ENCODE measurements around the gene SOS1.
A peak's percentile ranks its signal among the peaks of the same experiment; 100 is the strongest.
"Not testable (repeated sequence)": the region's sequence is repeated elsewhere in the genome, so short reads cannot be mapped to it uniquely, and the experiment has no call there.

The SOS1 gene

GRCh38 chr2:39095624-39096023, 25.2 kb downstream of the SOS1 start:
- no peak for DNase-seq

- no peak for DNase-seq
Measured at GRCh38 chr2:39094717-39095363, 26.0 kb downstream of the SOS1 start.

- DNase-seq, result no peak
Measured at GRCh38 chr2:39093218-39093898, 27.5 kb downstream of the SOS1 start.

GRCh38 chr2:39091543-39091942, 29.3 kb downstream of the SOS1 start:
- DNase-seq, result no peak

- DNase-seq, result no peak
Measured at GRCh38 chr2:39091063-39091462, 29.8 kb downstream of the SOS1 start.

GRCh38 chr2:39080152-39080551, 40.7 kb downstream of the SOS1 start:
- DNase-seq, result no peak

- DNase-seq, result no peak
Measured at GRCh38 chr2:39069890-39070465, 50.9 kb downstream of the SOS1 start.

DNA sequence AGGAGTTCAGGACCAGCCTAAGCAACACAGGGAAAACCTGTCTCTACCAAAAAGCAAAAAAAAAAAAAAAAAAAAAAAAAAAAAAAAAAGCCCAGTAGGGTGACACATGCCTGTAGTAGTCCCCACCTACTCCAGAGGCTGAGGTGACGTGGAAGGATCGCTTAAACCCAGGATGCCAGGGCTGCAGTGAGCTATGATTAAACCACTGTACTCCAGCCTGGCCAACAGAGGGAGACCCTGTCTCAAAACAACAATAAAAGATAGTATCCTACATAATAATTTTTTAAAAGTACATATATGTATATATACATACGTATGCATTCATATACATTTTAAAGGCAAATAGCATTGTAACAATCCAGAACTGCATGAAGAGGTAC, 51.7 kb downstream of the SOS1 start:
- DNase-seq, result no peak

DNA sequence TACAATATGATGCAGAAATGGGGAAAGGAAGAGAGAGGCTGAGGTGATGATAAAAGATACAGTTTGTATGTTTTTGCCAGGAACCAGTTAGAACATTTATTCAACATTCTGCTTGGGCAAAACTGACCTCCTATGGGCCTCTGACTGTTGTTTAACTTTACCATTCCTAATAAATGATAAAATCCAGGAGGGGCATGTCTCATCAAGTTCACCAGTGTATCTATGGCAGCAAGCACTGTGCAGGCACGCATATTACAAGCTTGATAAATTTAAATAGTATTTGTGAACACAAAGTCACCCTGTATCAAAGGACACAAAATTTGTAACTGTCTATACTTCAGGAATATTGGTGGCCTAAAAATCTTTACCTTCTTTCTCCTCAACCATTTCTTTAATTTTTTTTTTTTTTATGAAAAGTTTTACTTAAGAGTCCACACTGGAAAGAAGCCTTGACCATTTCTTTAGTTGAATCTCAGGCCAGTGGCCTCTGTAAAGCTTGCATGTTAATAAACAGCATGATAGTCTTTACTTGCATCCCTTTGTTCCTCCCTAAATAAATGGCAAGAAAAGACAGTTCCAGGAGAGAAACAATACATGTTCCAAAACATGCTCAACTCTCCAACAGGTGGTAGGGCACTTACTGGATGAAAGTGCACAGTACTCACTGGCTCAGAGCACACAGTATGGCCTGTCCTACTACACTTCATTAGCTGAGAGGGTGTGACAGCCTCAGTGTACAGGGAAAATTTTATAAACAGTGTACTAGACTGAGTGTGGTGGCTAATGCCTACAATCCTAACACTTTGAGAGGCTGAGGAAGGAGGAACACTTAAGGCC, 52.3 kb downstream of the SOS1 start:
- DNase-seq, result no peak

DNA sequence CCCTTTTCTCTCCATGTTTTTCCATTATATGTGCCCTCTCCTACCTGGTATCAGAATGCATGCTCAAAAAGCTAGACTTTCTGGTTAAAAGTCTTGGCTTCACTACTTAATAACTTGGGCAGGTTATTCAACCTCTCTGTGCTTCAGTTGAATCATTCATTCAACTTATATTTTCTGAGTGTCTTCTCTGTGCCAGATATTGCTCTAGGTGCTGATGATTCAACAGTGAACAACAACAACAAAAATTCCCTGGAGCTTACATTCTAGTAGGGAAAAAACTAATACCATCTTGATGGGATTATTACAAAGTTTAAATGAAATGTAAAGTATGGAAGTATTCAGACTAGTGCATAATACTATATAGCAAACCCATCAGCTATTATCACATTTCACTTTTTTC, 55.2 kb downstream of the SOS1 start:
- DNase-seq, result no peak

GRCh38 chr2:39062320-39062719, 58.5 kb downstream of the SOS1 start:
- DNase-seq, result no peak

GRCh38 chr2:39061280-39061679, 59.6 kb downstream of the SOS1 start:
- DNase-seq, result no peak

- DNase-seq, result peak; percentile 29
Measured at GRCh38 chr2:39059366-39059952, 61.4 kb downstream of the SOS1 start.

DNA sequence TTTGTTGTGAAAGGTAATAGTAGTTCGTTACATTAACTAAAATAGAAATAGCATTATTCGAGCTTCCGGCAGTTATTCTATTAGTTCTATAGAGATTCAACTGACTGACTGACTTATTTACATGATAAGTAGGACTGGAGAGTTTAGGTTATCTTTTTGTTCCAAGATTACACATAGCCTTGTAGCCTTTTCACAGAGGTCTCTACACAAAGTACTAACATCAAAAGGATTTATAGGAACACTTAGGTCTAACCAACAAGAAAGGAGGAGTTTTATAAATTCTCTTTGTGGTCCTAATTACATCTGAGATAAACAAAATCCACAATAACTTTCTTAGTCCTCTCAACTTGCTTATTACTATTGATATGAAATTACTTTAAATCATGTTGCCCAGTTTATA, 62.8 kb downstream of the SOS1 start:
- DNase-seq, result no peak

GRCh38 chr2:39052665-39053064, 68.2 kb downstream of the SOS1 start:
- DNase-seq, result not testable (repeated sequence)

GRCh38 chr2:39050109-39050508, 70.7 kb downstream of the SOS1 start:
- DNase-seq, result no peak

GRCh38 chr2:39039072-39039471, 81.8 kb downstream of the SOS1 start:
- DNase-seq, result no peak

DNA sequence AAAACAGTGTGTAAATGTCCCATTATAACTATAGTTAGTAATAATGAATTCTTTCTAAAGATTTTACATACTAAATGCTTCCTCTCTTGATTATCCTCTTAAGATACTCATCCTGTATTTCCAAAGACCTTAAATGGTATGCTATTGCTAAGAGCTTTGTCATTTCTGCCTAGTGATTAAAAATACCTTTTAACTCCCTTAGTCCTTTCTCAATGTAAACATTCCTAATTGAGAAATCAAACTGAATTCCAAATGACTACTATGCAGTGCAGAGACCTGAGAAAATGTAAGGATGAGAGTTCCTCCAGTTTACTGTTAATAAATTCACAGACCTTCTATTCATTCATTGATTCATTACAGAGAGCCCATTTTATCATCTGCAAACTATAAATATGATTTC, 86.9 kb downstream of the SOS1 start:
- no peak for DNase-seq

GRCh38 chr2:39027421-39027820, 93.4 kb downstream of the SOS1 start:
- no peak for DNase-seq

DNA sequence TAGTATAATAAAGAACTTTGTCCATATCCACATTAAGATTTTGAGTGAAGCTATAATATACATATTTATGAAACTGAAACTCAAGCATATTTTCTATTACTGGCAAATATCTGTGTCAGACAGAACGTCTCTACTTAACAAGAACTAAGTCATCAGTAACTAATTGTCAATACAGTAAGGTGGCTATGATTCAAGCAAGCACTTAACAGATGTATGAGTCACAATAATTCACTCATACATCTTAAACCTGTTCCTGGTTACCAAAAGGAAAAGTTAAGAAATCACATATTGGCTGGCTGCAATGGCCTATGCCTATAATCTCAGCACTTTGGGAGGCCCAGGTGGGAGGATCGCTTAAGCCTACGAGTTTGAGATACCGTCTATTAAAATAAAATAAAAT, 96.0 kb downstream of the SOS1 start:
- no peak for DNase-seq

DNA sequence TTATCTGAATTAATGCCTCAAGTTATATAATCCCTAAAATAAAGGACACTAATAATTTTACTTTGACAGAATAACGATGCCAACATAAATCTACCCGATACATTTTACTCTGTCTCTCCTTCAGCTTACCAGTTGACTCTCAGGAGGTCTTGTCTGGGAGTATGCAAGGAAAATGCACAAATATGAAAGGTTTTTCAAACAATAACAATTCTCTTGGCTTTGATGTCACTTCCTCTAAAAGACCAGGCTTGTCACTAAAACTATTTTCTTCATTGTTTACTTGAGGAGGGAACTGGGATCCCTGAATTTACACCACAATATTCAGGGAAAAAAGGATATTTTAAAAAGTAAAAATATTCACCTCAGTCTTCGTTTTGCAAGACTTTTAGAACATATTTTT, 97.2 kb downstream of the SOS1 start:
- DNase-seq, result no peak

DNA sequence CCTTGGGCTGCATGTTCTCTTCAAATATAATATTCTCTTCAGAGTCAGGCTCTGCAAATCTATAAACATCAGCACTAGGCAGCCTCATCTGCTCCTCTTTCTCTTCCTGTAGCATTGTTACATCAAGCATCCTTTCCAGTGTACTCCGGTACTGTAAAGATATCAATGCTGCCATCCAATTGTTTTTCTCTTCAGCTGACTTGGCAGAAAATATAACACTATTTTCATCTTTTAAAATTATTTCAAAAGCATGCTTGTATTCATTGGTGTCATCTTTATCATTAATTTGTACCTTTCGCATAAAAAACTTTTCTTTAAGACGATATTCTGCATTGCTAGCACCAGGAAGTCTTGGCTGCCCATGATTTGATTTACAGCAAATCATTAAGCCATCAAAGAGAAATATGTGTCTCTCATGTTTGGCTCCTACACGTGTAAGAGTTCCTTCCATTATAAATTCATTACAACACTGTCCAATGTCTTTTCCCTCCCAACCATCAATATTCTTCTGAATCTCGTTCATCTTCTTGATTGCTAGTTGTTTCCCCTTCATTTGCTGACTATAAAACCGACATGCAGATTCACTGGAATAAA, 98.1 kb downstream of the SOS1 start:
- no peak for DNase-seq

DNA sequence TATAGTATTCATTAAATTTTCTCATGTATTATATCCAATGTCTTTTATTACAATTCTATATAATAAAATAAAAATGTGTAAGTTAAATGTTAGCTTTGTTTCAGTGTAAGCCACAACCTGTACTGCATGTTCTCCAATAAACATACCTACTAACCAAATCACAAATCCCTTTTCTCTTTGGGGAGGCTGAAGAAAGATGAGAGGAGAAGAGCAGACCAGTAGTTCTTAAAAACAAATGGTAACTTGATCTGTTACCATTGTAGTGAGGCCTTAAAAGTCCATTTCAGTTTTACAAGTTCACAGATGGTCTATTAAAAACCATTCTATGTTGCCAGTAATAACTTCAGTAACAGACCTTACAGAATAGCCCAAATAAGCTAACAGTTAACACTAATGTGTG, 100.5 kb downstream of the SOS1 start:
- DNase-seq, result no peak

All from NCI-H446 treated with DMSO at 0.1 percent for 48 hours (cell line).